ENCODE results near the gene RFESD. TPM values are rescaled to one million over a fixed set of nuclear protein-coding genes. Genes with fewer than 3 reads are reported as not detected.
A peak's percentile ranks its signal among the peaks of the same experiment; 100 is the strongest.

The RFESD gene
- total and polyA plus RNA-seq, 2 of the 4 experiments (the other 2 are of a cell fraction), result 1.5 to 2.7 TPM

DNA sequence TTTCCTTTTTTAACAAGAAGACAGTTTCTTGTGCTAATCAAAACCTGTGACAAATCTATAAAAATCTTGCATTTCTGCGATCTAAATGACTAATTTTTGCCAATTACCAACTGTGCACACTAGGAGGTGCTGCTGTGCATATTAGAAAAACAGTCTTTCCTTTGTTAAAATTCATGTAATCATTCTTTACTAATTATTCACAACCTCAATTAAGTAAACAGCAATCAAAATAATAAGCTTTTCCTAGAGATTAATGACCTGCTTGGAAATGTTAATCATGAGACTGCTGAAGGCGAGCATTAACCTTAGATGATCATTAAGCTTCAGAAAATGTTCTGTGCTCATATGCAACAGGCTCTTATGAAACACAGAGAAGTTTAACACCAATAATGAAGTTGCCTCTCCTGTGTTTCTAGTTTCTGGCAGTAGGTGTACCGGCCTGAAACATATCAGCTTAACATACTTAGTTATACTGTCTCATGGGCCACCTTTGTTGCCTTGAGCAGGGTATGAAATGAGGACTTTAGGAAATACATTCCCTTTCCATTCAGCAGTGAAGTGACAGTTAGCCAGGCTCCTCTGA is 17.7 kb downstream of the RFESD start:
- Histone ChIP-seq H2AFZ (replicated peaks; ENCODE audit: low read length, poor library complexity) (peak overlapping the region; percentile 83), H3K18ac (ENCODE audit: low read depth, low read length) (peak overlapping the region; percentile 92; the same call in 1 of the 2 replicates), H2BK15ac (ENCODE audit: low read depth, low read length) (peak overlapping the region; percentile 87; the same call in 2 of the 3 replicates), H3K23ac (ENCODE audit: low read depth, low read length) (peak overlapping the region; percentile 91), H4K20me1 (ENCODE audit: insufficient read depth, low read length) (no peaks in the 10 kb centered on the region), H2AK9ac (replicated peaks; ENCODE audit: low read depth, low read length, poor library complexity) (no peak overlapping the region), H3K4me3 (ENCODE audit: insufficient read depth, low read depth, low read length) (no peak overlapping the region), H3K56ac (ENCODE audit: extremely low read depth, insufficient read depth, low read length) (peak overlapping the region; percentile 42; the same call in 1 of the 2 replicates), H2BK20ac (ENCODE audit: low read depth, low read length) (peak overlapping the region; percentile 69), H3K14ac (replicated peaks; ENCODE audit: low read depth, low read length) (peak overlapping the region; percentile 92), H3K36me3 (ENCODE audit: control insufficient read depth, insufficient read depth, low read length) (no peaks in the 10 kb centered on the region), H3K9me3 (ENCODE audit: control insufficient read depth, insufficient read depth, low read length) (no peaks in the 10 kb centered on the region), H3K4me1 (ENCODE audit: control insufficient read depth, insufficient read depth, low read length) (peaks cover 8% of the 10 kb centered on the region; the same call in 1 of the 2 replicates), H4K5ac (ENCODE audit: low read depth, low read length) (peak overlapping the region; percentile 32; the same call in 1 of the 2 replicates), H3K9ac (ENCODE audit: low read depth, low read length) (peak overlapping the region; percentile 53; the same call in 1 of the 2 replicates), H2BK5ac (ENCODE audit: low read depth, low read length, poor library complexity, severe bottlenecking) (peak overlapping the region; percentile 83), H3K4ac (ENCODE audit: low read depth, low read length) (peak overlapping the region; percentile 78), H3K4me2 (ENCODE audit: low read depth, low read length) (peak overlapping the region; percentile 15; the same call in 1 of the 2 replicates), H3K79me1 (ENCODE audit: low read depth in 1 of 2, low read length in 2 of 2) (peaks cover 0 to 7% of the 10 kb centered on the region in 2 experiments; a peak in 1 of 4 replicates), H4K8ac (ENCODE audit: low read depth in 2 of 2, low read length in 2 of 2) (peak overlapping the region; percentile 9 to 91; a peak in 2 of 4 replicates), H3K9me1 (ENCODE audit: insufficient read depth, low read length) (no peaks in the 10 kb centered on the region; the same call in 1 of the 2 replicates), H2AK5ac (ENCODE audit: low read depth, low read length) (peak overlapping the region; percentile 38), H4K91ac (ENCODE audit: insufficient read depth, low read depth, low read length) (peak overlapping the region; percentile 90), H3K27ac (ENCODE audit: insufficient read depth, low read length) (peak overlapping the region; percentile 34; the same call in 1 of the 2 replicates), H2BK120ac (ENCODE audit: low read depth, low read length) (peak overlapping the region; percentile 97), H3K27me3 (ENCODE audit: control insufficient read depth, insufficient read depth, low read length) (no peaks in the 10 kb centered on the region)
- no peak for TF ChIP-seq POLR2A (IDR thresholded peaks at IDR 0.05; ENCODE audit: low read depth, low read length)
- TF ChIP-seq, protein P1, sequence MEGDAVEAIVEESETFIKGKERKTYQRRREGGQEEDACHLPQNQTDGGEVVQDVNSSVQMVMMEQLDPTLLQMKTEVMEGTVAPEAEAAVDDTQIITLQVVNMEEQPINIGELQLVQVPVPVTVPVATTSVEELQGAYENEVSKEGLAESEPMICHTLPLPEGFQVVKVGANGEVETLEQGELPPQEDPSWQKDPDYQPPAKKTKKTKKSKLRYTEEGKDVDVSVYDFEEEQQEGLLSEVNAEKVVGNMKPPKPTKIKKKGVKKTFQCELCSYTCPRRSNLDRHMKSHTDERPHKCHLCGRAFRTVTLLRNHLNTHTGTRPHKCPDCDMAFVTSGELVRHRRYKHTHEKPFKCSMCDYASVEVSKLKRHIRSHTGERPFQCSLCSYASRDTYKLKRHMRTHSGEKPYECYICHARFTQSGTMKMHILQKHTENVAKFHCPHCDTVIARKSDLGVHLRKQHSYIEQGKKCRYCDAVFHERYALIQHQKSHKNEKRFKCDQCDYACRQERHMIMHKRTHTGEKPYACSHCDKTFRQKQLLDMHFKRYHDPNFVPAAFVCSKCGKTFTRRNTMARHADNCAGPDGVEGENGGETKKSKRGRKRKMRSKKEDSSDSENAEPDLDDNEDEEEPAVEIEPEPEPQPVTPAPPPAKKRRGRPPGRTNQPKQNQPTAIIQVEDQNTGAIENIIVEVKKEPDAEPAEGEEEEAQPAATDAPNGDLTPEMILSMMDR (conservative IDR thresholded peaks at IDR 0.05; ENCODE audit: low read depth, low read length), result peak; percentile 79
- TF ChIP-seq RAD21 (IDR thresholded peaks at IDR 0.05; ENCODE audit: low read length), result peak; percentile 73
- peak; percentile 70 for TF ChIP-seq SMC3 (IDR thresholded peaks at IDR 0.05; ENCODE audit: low read depth, low read length)
- peak; percentile 79 for ATAC-seq (ENCODE audit: low read depth)
- peak; percentile 49 for DNase-seq
- POLR2A ChIA-PET (ENCODE audit: unreplicated experiment), result interaction anchor here (0.9 kb wide), 1 partner anchor 66 kb away, joined by 7 read pairs; no protein-coding TSS in a partner anchor
- no CpG with 5 or more reads among the region's 3 CpGs for WGBS, 2 experiments (ENCODE audit: extremely low coverage in 2 of 2, insufficient read length in 1 of 2)
- intact Hi-C loops (cut with micrococcal nuclease), result loop anchor here (1.0 to 2.0 kb wide), 2 partner anchors 68 to 183 kb away; no protein-coding TSS in a partner anchor
- in situ Hi-C loops (cut with MboI; ENCODE audit: low sequenced_read_pairs), result loop anchor here (10.0 kb wide), 1 partner anchor 181 kb away; no protein-coding TSS in a partner anchor
- dilution Hi-C loops (cut with HindIII; ENCODE audit: low sequenced_read_pairs, unreplicated experiment), result no loop called here
- CTCF ChIA-PET, result interaction anchor here (0.6 to 2.2 kb wide), 16 partner anchors 9 to 661 kb away, joined by 3 to 16 read pairs (median 3); partner anchors contain the start of gene RHOBTB3
- no TSS peak for BruUV-seq (replicated peaks)

Measured in IMR-90 (cell line).